Activated T-cell treated with anti-CD3 and anti-CD28 coated beads for 1 hour (primary cell): Measurements from ENCODE around the gene MFN2.

ENCODE experiments used
- DNase-seq: peaks from one replicate; pipeline ENCODE4 v3.0.0-alpha.2; 2020; ENCODE audit warnings: low read depth

Gene MFN2

GRCh38 chr1:12049616-12050015 lies 69.4 kb downstream of the MFN2 start:
- DNase-seq = no peak

- no peak for DNase-seq
Observed at GRCh38 chr1:12051361-12051760, 71.1 kb downstream of the MFN2 start.

- no peak for DNase-seq
Observed at GRCh38 chr1:12052008-12052573, 71.8 kb downstream of the MFN2 start.

- no peak for DNase-seq
Observed at GRCh38 chr1:12052997-12053686, 72.9 kb downstream of the MFN2 start.

GRCh38 chr1:12053752-12054548 lies 73.7 kb downstream of the MFN2 start:
- DNase-seq = no peak

- no peak for DNase-seq
Observed at GRCh38 chr1:12055259-12055658, 75.0 kb downstream of the MFN2 start.

- DNase-seq = no peak
Observed at GRCh38 chr1:12056331-12056841, 76.1 kb downstream of the MFN2 start.

GRCh38 chr1:12057382-12057781 lies 77.1 kb downstream of the MFN2 start:
- no peak for DNase-seq

- no peak for DNase-seq
Observed at GRCh38 chr1:12057940-12058687, 77.9 kb downstream of the MFN2 start.

GRCh38 chr1:12059226-12059625 lies 79.0 kb downstream of the MFN2 start:
- DNase-seq = no peak

GRCh38 chr1:12059722-12060464 lies 79.6 kb downstream of the MFN2 start:
- no peak for DNase-seq

- no peak for DNase-seq
Observed at GRCh38 chr1:12060500-12060899, 80.3 kb downstream of the MFN2 start.
